Endometrial microvascular endothelial cells (primary cell): ENCODE measurements around the gene MMRN1. TPM values are rescaled to one million over a fixed set of nuclear protein-coding genes. Genes with fewer than 3 reads are reported as not detected.
"Not testable (repeated sequence)": the region's sequence is repeated elsewhere in the genome, so short reads cannot be mapped to it uniquely, and the experiment has no call there.

Experiments used
- in situ Hi-C: cut with HindIII; loops from 2 replicates; pipeline ENCODE4 v1.10.0; 2017; ENCODE audit warnings: low sequenced_read_pairs, low pct_unique_long_range_greater_than_20kb; ENCODE audit errors: inconsistent ontology term
- total RNA-seq: library from RNA; depleted of rRNA; stranded (reverse); fragments of >200 nt; gene quantifications from one replicate; pipeline ENCODE4 v1.2.3, GENCODE V29; 2015; ENCODE audit errors: inconsistent ontology term

Gene MMRN1, protein sequence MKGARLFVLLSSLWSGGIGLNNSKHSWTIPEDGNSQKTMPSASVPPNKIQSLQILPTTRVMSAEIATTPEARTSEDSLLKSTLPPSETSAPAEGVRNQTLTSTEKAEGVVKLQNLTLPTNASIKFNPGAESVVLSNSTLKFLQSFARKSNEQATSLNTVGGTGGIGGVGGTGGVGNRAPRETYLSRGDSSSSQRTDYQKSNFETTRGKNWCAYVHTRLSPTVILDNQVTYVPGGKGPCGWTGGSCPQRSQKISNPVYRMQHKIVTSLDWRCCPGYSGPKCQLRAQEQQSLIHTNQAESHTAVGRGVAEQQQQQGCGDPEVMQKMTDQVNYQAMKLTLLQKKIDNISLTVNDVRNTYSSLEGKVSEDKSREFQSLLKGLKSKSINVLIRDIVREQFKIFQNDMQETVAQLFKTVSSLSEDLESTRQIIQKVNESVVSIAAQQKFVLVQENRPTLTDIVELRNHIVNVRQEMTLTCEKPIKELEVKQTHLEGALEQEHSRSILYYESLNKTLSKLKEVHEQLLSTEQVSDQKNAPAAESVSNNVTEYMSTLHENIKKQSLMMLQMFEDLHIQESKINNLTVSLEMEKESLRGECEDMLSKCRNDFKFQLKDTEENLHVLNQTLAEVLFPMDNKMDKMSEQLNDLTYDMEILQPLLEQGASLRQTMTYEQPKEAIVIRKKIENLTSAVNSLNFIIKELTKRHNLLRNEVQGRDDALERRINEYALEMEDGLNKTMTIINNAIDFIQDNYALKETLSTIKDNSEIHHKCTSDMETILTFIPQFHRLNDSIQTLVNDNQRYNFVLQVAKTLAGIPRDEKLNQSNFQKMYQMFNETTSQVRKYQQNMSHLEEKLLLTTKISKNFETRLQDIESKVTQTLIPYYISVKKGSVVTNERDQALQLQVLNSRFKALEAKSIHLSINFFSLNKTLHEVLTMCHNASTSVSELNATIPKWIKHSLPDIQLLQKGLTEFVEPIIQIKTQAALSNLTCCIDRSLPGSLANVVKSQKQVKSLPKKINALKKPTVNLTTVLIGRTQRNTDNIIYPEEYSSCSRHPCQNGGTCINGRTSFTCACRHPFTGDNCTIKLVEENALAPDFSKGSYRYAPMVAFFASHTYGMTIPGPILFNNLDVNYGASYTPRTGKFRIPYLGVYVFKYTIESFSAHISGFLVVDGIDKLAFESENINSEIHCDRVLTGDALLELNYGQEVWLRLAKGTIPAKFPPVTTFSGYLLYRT
- total RNA-seq, result 172 TPM

- in situ Hi-C loops, result no loop called here
Measured at GRCh38 chr4:89894649-89895550, at the start of gene MMRN1. Gene MMRN1 (plus strand): TSS chr4:89894854. CDS start chr4:89894972, 118 bp downstream.

- in situ Hi-C loops, result no loop called here
Measured at GRCh38 chr4:89847571-89848325, 46.9 kb upstream of the MMRN1 start.

DNA sequence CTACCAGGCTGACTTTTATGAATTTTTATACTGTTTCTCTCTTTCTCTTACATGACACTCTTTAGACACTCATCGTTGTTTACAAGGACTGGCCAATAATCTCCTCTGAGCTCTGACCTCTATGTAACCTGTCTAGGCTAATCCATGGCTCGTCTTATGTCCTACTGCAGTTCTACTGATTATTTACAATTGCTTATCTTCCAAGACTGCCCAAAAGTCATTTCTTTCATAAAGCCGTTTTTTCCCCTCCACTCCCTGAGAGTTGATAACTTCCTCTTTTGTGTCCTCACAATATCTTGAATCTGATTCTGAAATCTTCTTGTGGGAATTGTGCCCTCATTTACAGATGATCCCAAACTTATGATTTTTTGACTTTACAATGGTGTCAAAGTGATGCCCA lies 39.4 kb upstream of the MMRN1 start:
- in situ Hi-C loops, result no loop called here

- in situ Hi-C loops, result no loop called here
Measured at GRCh38 chr4:89860971-89861370, 33.7 kb upstream of the MMRN1 start.

DNA sequence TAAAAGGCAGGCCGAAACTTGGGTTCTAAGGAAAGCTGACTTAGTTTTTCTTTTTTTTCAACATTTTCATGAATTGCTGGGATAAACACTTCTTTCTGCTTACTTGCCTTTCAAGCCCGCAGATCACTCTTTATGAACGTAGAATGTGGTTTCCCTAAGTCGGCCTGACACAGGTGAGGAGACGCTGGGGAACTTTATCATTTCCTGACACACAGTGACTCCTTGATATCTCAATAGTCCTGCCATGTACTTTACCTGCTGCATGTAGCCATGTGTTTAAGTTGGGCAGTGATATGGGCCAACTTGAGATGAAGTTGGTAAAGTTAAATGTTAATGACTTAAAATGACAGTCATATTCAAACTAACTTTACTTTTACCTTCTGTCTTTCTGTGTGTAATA lies 31.1 kb upstream of the MMRN1 start:
- in situ Hi-C loops, result no loop called here

DNA sequence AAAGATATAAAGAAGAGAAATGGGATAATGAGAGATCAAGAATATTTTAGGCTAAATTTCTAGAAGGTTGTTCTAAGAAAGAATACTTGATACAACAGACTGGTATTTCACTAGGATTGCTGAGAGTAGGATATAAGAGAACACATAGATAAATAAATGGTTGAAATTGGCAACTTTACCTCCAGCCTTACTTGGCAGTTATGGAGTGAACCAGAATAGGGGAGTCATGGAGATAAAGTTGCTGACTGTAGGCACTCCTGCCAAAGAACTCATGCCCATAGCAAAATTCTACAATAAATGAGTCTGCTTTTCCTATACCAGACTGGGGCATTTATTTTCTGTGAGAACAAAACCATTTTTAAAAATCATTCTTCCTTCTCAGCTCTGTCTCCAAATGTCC lies 26.4 kb upstream of the MMRN1 start:
- in situ Hi-C loops, result no loop called here

- in situ Hi-C loops, result no loop called here
Measured at GRCh38 chr4:89868999-89869589, 25.6 kb upstream of the MMRN1 start.

GRCh38 chr4:89871211-89871610 lies 23.4 kb upstream of the MMRN1 start:
- in situ Hi-C loops, result no loop called here

GRCh38 chr4:89876548-89876947 lies 18.1 kb upstream of the MMRN1 start:
- in situ Hi-C loops, result no loop called here

DNA sequence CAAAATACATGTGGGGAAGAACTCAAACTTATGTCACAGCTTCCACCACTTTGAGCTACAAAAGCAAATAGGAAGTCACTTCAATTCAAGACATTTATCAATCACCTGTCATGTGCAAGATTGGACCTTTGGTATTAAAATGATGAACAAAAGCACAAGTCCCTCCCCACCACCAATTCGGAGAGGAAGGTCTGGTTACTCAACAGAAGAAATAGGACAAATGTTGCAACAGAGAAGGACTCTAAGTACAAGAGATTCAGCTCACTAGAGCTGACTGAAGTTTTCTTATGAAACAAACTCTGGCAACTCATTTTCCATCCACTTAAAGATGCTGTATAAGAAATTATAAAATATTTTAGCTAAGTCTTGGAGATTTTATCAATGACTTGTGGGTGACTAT lies 16.0 kb upstream of the MMRN1 start:
- in situ Hi-C loops, result no loop called here

DNA sequence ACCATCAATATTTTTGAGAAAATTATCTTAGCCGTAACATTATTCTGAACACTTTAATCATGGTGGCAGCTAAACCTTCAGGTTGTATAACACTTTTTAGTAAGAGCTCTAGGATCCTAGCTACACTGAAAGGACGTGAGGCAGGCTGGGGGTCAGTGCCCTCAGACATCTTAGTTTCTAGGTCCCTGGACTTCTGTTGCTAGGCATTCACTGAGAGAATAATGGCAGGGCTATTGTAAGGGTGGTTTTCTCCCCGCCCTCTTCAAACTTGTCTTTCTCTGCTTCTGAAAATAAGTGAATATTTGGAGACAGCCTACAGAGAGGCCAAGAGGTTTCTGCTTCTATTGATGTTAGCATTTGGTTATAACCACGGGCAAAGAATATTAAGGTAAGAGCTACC lies 15.4 kb upstream of the MMRN1 start:
- in situ Hi-C loops, result no loop called here

- in situ Hi-C loops, result no loop called here
Measured at GRCh38 chr4:89889289-89889688, 5.4 kb upstream of the MMRN1 start.

DNA sequence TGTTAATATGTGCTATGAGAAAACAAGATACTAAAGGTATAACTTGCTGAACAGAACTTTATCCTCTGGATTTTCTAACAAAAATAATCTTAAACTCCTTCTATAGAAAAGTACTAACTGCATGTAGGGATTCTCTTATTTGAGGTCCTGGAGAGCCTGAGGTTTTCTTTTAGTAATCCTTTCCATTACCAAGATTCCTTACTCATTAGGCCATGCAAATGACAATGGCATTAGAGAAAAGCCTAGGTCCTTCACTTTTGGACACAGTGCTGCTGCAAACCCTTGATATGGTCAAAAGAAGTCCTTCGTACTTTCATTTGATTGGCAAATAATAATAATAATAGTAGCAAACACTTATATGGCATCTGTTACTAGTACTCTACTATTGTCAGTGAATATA lies 3.2 kb downstream of the MMRN1 start:
- in situ Hi-C loops, result no loop called here

- in situ Hi-C loops, result no loop called here
Measured at GRCh38 chr4:89898304-89898716, 3.7 kb downstream of the MMRN1 start.

GRCh38 chr4:89899152-89899551 lies 4.5 kb downstream of the MMRN1 start:
- in situ Hi-C loops, result no loop called here

GRCh38 chr4:89899854-89900253 lies 5.2 kb downstream of the MMRN1 start:
- in situ Hi-C loops, result no loop called here

GRCh38 chr4:89901808-89902431 lies 7.3 kb downstream of the MMRN1 start:
- in situ Hi-C loops, result not testable (repeated sequence)
